Heart left ventricle (tissue), 16 donors: ENCODE measurements around the gene CTNNA1. TPM values are rescaled to one million over a fixed set of nuclear protein-coding genes. Genes with fewer than 3 reads are reported as not detected.

Experiments used
- ATAC-seq, 4 donors: fragments of 200-7000 bp; cut with Tn5 transposase; one replicate each; pipeline ENCODE4 v1.9.1; 2020 to 2022; ENCODE audit warnings: moderate library complexity in 4 of 4, mild to moderate bottlenecking in 3 of 4, moderate number of reproducible peaks in 1 of 4
- DNase-seq, 5 donors: peaks; one replicate each; pipeline ENCODE4 v3.0.0-alpha.2; 2020
- H3K27ac ChIP-seq, 12 donors: fragments of 200-600 bp; sonication (generic) in 4 of 12; one replicate each; pipeline versions ENCODE4 v1.5.0 to v1.8.0; 2016 to 2022; ENCODE audit warnings: mild to moderate bottlenecking in 2 of 12
- H3K27me3 ChIP-seq, 9 donors: fragments of 200-600 bp; sonication (generic) in 2 of 9; one replicate each; pipeline versions ENCODE4 v1.5.1 to v1.8.0; 2016 to 2022; ENCODE audit warnings: mild to moderate bottlenecking in 3 of 9
- H3K36me3 ChIP-seq, 9 donors: fragments of 200-600 bp; sonication (generic) in 2 of 9; one replicate each; pipeline versions ENCODE4 v1.5.0 to v1.8.0; 2018 to 2022; ENCODE audit warnings: mild to moderate bottlenecking in 2 of 9
- H3K4me1 ChIP-seq, 12 donors: fragments of 200-600 bp; sonication (generic) in 4 of 12; one replicate each; pipeline versions ENCODE4 v1.5.0 to v1.8.0; 2016 to 2022; ENCODE audit warnings: mild to moderate bottlenecking in 3 of 12
- H3K4me3 ChIP-seq, 12 donors: fragments of 200-600 bp; sonication (generic) in 4 of 12; one replicate each; pipeline versions ENCODE4 v1.5.0 to v1.8.0; 2017 to 2022; ENCODE audit warnings: mild to moderate bottlenecking in 9 of 12, moderate library complexity in 4 of 12
- H3K9me3 ChIP-seq, 12 donors: fragments of 200-600 bp; sonication (generic) in 4 of 12; one replicate each; pipeline versions ENCODE4 v1.5.0 to v1.8.0; 2016 to 2022; ENCODE audit warnings: mild to moderate bottlenecking in 1 of 12
- CTCF ChIP-seq, 12 donors: fragments of 200-600 bp; sonication (generic) in 4 of 12; IDR thresholded peaks; one replicate each; pipeline versions ENCODE4 v1.5.0 to v1.8.0; 2018 to 2022; ENCODE audit warnings: antibody characterized with exemption in 12 of 12, mild to moderate bottlenecking in 5 of 12
- POLR2A ChIP-seq, 2 donors: fragments of 450-650 bp; IDR thresholded peaks; one replicate each; pipeline ENCODE4 v1.6.1; 2017; ENCODE audit warnings: antibody characterized with exemption in 2 of 2, mild to moderate bottlenecking in 2 of 2, moderate library complexity in 2 of 2
- WGBS, 4 donors: extraction: QIAGEN DNeasy Blood & Tissue Kit in 2 of 4; methylation state at CpG; one replicate each; pipeline versions ENCODE4 v1.1.5 to v1.1.7; 2013 to 2018; 5-methylcytosine and 5-hydroxymethylcytosine counted together
- intact Hi-C, 10 donors: fragments of 100-400 bp; cut with DNase I; formaldehyde crosslinking; loops; one replicate each; pipeline versions ENCODE4 v1.11.1 to v1.14.2; 2022
- polyA plus RNA-seq, 2 donors: library from polyadenylated mRNA; stranded (reverse); fragments of 200-250 nt; gene quantifications; one replicate each; pipeline ENCODE4 v1.2.3, GENCODE V29; 2013
- total RNA-seq, 9 donors: library from RNA; depleted of rRNA in 2 of 9; stranded (reverse); fragments of >200 nt in 2 of 9; fragmentation: NEBNext Ultra II Directional in 3 of 9; extraction: Animal tissue kit (Norgen Biotek cat#: 25700) in 3 of 9; gene quantifications; one replicate each; pipeline versions ENCODE4 v1.1.0 to v1.2.4, GENCODE V29; 2016 to 2023
- donor health status: ischemic (EF 13 %, LVEDD 7.1; RV severe dilation, severe dysfunction).
- donor health status: healthy with polysubstance abuse.
- donor health status: DM: no; HTN: yes; CAD: no.
- donor health status: DM: no; HTN: no; CAD: no.
- donor health status: ischemic (EF 25% LVEDD 6.9; RV normal size, moderate dysfunction).
- donor health status: ischemic (EF 25% LVEDD 5.7; RV mildly dilated, moderate dysfunction).
- donor health status: healthy.
- donor health status: DM: yes; HTN: yes; CAD: no.
- donor health status: ischemic (EF 35%, LVEDD 5.7; RV mildly dilated, moderate dysfunction).
- donor health status: nonischemic (EF 11% LVEDD 7.7; RV severe dilation, severe dysfunction).
- donor health status: DM: yes; HTN: yes; CAD: no.
- donor health status: PGD.
- donor health status: ischemic (EF 29% LVEDD 5.4; RV normal size, mild dysfunction).
- donor health status: nonischemic (EF 23%, LVEDD 6.1; RV moderate dilation, normal function).

Gene CTNNA1
- total and polyA plus RNA-seq, 11 donors = 140 to 460 (median 399) TPM

- peak in 1 of 4 donors; percentile 24 for ATAC-seq
- DNase-seq = no peak
- TF ChIP-seq CTCF (IDR thresholded peaks at IDR 0.05) = no peak
- TF ChIP-seq POLR2A (IDR thresholded peaks at IDR 0.05) = no peak
- Histone ChIP-seq H3K36me3 (peaks cover 0 to 8% (median 0%) of the 10 kb centered on the region in 9 donors), H3K4me1 (peaks cover 5 to 67% (median 24%) of the 10 kb centered on the region in 12 donors), H3K4me3 (no peak overlapping the region), H3K9me3 (peaks cover 0 to 5% (median 0%) of the 10 kb centered on the region in 12 donors), H3K27me3 (no peaks in the 10 kb centered on the region), H3K27ac (no peak overlapping the region)
- intact Hi-C loops = no loop called here
- WGBS, 4 donors = 53 to 62% (median 55%) methylated on average over 7 of the region's 7 CpGs
Measured at GRCh38 chr5:138878437-138879235, 125.4 kb downstream of the CTNNA1 start.

GRCh38 chr5:138883211-138883610, 130.0 kb downstream of the CTNNA1 start:
- intact Hi-C loops = no loop called here
- DNase-seq = no peak
- Histone ChIP-seq H3K4me3 (no peak overlapping the region), H3K27ac (no peak overlapping the region), H3K4me1 (peaks cover 0 to 53% (median 10%) of the 10 kb centered on the region in 12 donors), H3K36me3 (peaks cover 2 to 31% (median 19%) of the 10 kb centered on the region in 9 donors), H3K9me3 (no peaks in the 10 kb centered on the region), H3K27me3 (no peaks in the 10 kb centered on the region)
- TF ChIP-seq CTCF (IDR thresholded peaks at IDR 0.05) (no peak), POLR2A (IDR thresholded peaks at IDR 0.05) (no peak)
- no peak for ATAC-seq

DNA sequence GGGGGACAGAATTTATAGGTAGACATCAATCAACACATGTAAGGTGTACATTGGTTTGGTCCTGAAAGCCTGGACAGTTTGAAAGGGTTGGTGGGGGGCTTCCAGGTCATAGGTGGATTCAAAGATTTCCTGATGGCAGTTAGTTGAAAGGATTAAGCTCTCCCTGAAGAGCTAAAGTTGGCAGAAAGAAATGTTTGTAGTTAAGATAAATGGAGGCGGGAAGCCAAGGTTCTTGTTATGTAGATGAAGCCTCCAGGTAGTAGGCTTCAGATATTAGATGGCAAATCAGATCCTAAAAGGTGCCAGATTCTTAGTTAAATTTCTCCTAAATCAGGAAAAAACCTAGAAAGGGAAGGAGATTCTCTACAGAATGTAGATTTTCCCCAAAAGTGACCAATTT, 130.9 kb downstream of the CTNNA1 start:
- no peak overlapping the region for H3K4me3 ChIP-seq
- peaks cover 2 to 40% (median 27%) of the 10 kb centered on the region in 9 donors for H3K36me3 ChIP-seq
- H3K9me3 ChIP-seq = no peaks in the 10 kb centered on the region
- H3K27ac ChIP-seq = no peak overlapping the region
- no peaks in the 10 kb centered on the region for H3K27me3 ChIP-seq
- peaks cover 0 to 44% (median 7%) of the 10 kb centered on the region in 12 donors for H3K4me1 ChIP-seq
- ATAC-seq (no peak), DNase-seq (no peak)
- TF ChIP-seq CTCF (IDR thresholded peaks at IDR 0.05) = no peak
- TF ChIP-seq POLR2A (IDR thresholded peaks at IDR 0.05) = no peak
- 93 to 99% (median 96%) methylated on average over 1 of the region's 1 CpG for WGBS, 4 donors
- intact Hi-C loops = no loop called here

GRCh38 chr5:138884554-138884953, 131.3 kb downstream of the CTNNA1 start:
- intact Hi-C loops = no loop called here
- TF ChIP-seq CTCF (IDR thresholded peaks at IDR 0.05) (no peak), POLR2A (IDR thresholded peaks at IDR 0.05) (no peak)
- no peak overlapping the region for H3K4me3 ChIP-seq
- no peaks in the 10 kb centered on the region for H3K9me3 ChIP-seq
- ATAC-seq (no peak), DNase-seq (no peak)
- no peaks in the 10 kb centered on the region for H3K27me3 ChIP-seq
- H3K27ac ChIP-seq = no peak overlapping the region
- peaks cover 0 to 39% (median 7%) of the 10 kb centered on the region in 12 donors for H3K4me1 ChIP-seq
- H3K36me3 ChIP-seq = peaks cover 2 to 44% (median 32%) of the 10 kb centered on the region in 9 donors
